ENCODE results near the gene ZNF227.
"Not testable (repeated sequence)": the region's sequence is repeated elsewhere in the genome, so short reads cannot be mapped to it uniquely, and the experiment has no call there.

The ZNF227 gene

GRCh38 chr19:44253392-44253791, 41.1 kb downstream of the ZNF227 start:
- not testable (repeated sequence) for DNase-seq

- no peak for DNase-seq
Measured at GRCh38 chr19:44254496-44254895, 42.2 kb downstream of the ZNF227 start.

DNA sequence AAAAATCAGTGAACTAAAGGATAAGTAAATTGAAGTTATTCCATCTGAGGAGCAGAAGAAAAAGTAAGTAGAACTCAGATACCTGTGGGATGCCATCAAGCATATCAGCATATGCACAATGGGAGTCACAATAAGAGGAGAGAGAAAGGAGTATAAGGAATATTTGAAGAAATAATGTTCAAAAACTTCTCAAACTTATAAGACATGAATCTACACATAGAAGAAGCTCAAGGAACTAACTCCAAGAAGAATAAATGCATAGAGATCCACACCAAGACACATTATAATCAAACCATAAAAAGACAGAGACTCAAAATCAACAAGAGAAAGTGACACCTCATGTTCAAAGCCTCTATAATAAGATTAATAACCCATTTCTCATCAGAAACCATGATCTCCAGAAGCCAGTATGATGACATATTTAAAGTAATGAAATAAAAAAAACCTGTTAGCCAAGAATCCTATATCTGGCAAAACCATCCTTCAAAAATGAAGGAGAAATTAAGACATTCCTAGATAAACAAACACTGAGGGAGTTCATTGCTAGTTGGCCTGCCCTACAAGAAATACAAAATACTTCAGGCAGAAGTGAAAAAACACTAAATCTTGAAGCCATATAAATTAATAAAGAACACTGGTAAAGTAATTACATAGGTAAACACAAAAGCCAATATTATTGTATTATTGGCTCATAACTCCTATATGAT, 43.5 kb downstream of the ZNF227 start:
- no peak for DNase-seq

- no peak for DNase-seq
Measured at GRCh38 chr19:44258136-44258535, 45.8 kb downstream of the ZNF227 start.

DNA sequence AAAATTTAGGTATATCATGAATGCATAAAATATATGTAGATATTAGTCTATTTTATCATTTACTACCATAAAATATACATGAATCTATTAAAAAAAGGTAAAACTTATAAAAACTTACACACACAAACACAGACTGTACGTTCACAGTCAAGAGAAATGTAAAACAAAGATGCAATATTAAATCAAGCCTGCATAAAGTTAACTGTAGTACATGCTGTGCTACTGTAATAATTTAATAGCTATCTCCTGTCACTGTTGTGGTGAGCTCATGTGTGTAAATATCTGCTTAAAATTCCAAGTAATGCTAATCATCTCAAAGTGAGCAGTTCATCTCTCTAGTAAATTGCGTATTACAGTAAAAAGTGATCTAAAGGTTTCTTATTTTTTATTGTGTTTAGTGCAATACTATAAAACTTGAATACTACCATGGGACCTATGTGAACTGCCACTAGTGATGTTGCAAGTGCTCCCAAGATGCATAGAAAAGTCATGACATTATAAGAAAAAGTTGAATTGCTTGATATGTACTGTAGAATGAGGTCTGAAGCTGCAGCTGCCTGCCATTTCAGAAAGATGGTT, 46.6 kb downstream of the ZNF227 start:
- no peak for DNase-seq

DNA sequence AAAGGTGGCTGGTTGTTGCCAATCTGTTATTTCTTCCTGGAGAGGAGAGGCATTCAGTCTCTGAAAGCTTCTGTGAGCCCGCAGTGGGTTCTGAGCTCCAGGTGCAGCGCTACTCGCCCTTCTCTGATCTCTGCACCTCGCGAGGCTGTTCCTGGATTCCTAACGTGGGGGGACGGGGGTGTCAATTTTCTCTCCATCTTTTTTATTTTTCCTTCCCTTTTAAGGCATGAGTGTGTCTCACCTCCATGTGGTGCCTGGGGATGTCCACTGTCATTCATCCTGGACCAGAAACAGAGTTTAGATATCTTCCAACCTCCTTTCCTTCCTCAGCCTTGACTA, 48.0 kb downstream of the ZNF227 start:
- no peak for DNase-seq

- no peak for DNase-seq
Measured at GRCh38 chr19:44260695-44261446, 48.5 kb downstream of the ZNF227 start.

GRCh38 chr19:44277331-44277730, 65.0 kb downstream of the ZNF227 start:
- DNase-seq = no peak

- DNase-seq = no peak
Measured at GRCh38 chr19:44278181-44278690, 65.9 kb downstream of the ZNF227 start.

- DNase-seq = no peak
Measured at GRCh38 chr19:44280916-44281315, 68.6 kb downstream of the ZNF227 start.

DNA sequence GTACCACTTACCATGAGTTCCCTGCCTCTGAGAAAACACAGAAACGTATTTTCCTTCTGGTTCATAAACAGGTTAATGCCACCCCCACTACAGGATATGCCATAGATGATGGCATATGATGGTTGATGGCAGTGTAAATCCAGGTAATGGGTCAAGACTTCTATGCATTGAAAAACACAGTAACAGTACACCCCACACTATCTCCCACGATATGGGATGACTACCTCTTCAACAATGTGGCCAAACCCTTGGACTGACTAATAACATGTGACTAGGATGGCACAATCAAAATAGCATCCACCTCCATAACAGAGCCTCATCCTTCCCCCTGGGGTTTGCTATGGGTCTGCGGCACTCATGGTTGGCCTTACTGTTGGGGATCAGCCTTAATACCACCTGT, 70.5 kb downstream of the ZNF227 start:
- no peak for DNase-seq

DNA sequence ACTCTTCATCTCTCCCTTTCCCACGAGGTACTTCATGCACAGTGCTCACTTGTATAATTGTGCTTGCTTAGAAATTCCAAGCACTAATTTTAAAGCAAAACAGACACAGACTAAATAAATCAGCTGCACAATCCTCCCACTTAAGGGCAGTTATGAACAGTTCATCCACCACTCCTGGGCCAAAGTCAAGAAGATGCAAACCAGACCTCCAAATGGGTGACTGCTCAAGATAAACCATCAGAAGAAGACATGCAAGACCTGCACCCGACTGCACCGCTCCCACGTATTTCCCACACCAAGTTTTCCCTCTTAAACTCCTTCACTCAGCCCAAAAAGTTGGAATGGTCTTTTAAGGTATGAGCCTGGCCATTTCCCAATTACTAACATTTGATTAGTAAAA, 72.6 kb downstream of the ZNF227 start:
- no peak for DNase-seq

All from DMS 273 treated with DMSO at 0.1 percent for 48 hours (cell line).